SK-N-SH treated with all-trans-retinoic acid at 6 μM for 48 hours (cell line): ENCODE results near the gene TMPRSS15.

Experiments
- ATAC-seq: fragments of 200-7000 bp; cut with Tn5 transposase; 3 replicates; pipeline ENCODE4 v1.9.1; 2020; ENCODE audit warnings: mild to moderate bottlenecking, moderate library complexity
- ARNTL ChIP-seq: fragments of 450-650 bp; formaldehyde crosslinking; IDR thresholded peaks from 2 replicates; pipeline ENCODE4 v1.5.0; 2020; ENCODE audit warnings: low read depth, mild to moderate bottlenecking, moderate library complexity, borderline replicate concordance
- BACH2 ChIP-seq: fragments of 250-450 bp; sonication (Bioruptor Pico); IDR thresholded peaks from 2 replicates; pipeline ENCODE4 v1.9.0; 2021; ENCODE audit warnings: mild to moderate bottlenecking, borderline replicate concordance
- CSDC2 ChIP-seq: fragments of 250-450 bp; sonication (Bioruptor Pico); IDR thresholded peaks from 2 replicates; pipeline ENCODE4 v1.5.0; 2020; ENCODE audit warnings: mild to moderate bottlenecking, moderate library complexity
- ESRRG ChIP-seq: fragments of 250-450 bp; sonication (Bioruptor Pico); IDR thresholded peaks from 2 replicates; pipeline ENCODE4 v1.6.1; 2021; ENCODE audit warnings: mild to moderate bottlenecking
- GLIS3 ChIP-seq: fragments of 250-450 bp; sonication (Bioruptor Pico); IDR thresholded peaks from 2 replicates; pipeline ENCODE4 v1.5.0; 2020; ENCODE audit warnings: mild to moderate bottlenecking, moderate library complexity
- ISL1 ChIP-seq: fragments of 250-450 bp; sonication (Bioruptor Pico); IDR thresholded peaks from 2 replicates; pipeline ENCODE4 v2.1.2; 2022; ENCODE audit warnings: mild to moderate bottlenecking, moderate library complexity
- OSR1 ChIP-seq: fragments of 250-450 bp; sonication (Bioruptor Pico); IDR thresholded peaks from 2 replicates; pipeline ENCODE4 v1.8.0; 2022; ENCODE audit warnings: moderate library complexity, mild to moderate bottlenecking, inconsistent platforms
- POU6F1 ChIP-seq: fragments of 250-450 bp; sonication (Bioruptor Pico); IDR thresholded peaks from 2 replicates; pipeline ENCODE4 v1.8.0; 2021; ENCODE audit warnings: low read depth, mild to moderate bottlenecking, moderate library complexity, borderline replicate concordance
- PPARA ChIP-seq: fragments of 250-450 bp; sonication (Bioruptor Pico); IDR thresholded peaks from 2 replicates; pipeline ENCODE4 v1.5.0; 2020; ENCODE audit warnings: mild to moderate bottlenecking, borderline replicate concordance
- RARB ChIP-seq: fragments of 250-450 bp; sonication (Bioruptor Pico); IDR thresholded peaks from 2 replicates; pipeline ENCODE4 v1.8.0; 2021; ENCODE audit warnings: mild to moderate bottlenecking, moderate library complexity
- SNAI2 ChIP-seq: fragments of 250-450 bp; sonication (Bioruptor Pico); IDR thresholded peaks from 2 replicates; pipeline ENCODE4 v1.5.0; 2020; ENCODE audit warnings: mild to moderate bottlenecking, moderate library complexity
- TCF4 ChIP-seq: fragments of 250-450 bp; sonication (Bioruptor Pico); IDR thresholded peaks from 2 replicates; pipeline ENCODE4 v1.8.0; 2021; ENCODE audit warnings: mild to moderate bottlenecking, moderate library complexity, borderline replicate concordance
- TOX ChIP-seq: fragments of 250-450 bp; sonication (Bioruptor Pico); IDR thresholded peaks from 2 replicates; pipeline ENCODE4 v1.8.0; 2021; ENCODE audit warnings: mild to moderate bottlenecking, moderate library complexity, borderline replicate concordance
- ZC3H10 ChIP-seq: fragments of 250-450 bp; sonication (Bioruptor Pico); IDR thresholded peaks from 2 replicates; pipeline ENCODE4 v1.5.1; 2021; ENCODE audit warnings: mild to moderate bottlenecking, moderate library complexity
- ZFP3 ChIP-seq: fragments of 250-450 bp; sonication (Bioruptor Pico); IDR thresholded peaks from 2 replicates; pipeline ENCODE4 v1.5.0; 2020; ENCODE audit warnings: mild to moderate bottlenecking, moderate library complexity
- ZFP30 ChIP-seq: fragments of 450-650 bp; formaldehyde crosslinking; IDR thresholded peaks from 2 replicates; pipeline ENCODE4 v1.5.0; 2022; ENCODE audit warnings: mild to moderate bottlenecking, moderate library complexity
- ZNF565 ChIP-seq: fragments of 450-650 bp; formaldehyde crosslinking; conservative IDR thresholded peaks from 2 replicates; pipeline ENCODE4 v1.5.0; 2020; ENCODE audit warnings: low read depth, mild to moderate bottlenecking, moderate library complexity
- ZNF70 ChIP-seq: fragments of 450-650 bp; formaldehyde crosslinking; IDR thresholded peaks from 2 replicates; pipeline ENCODE4 v1.5.0; 2020; ENCODE audit warnings: mild to moderate bottlenecking, moderate library complexity
- ZNF8 ChIP-seq: fragments of 450-650 bp; formaldehyde crosslinking; IDR thresholded peaks from 2 replicates; pipeline ENCODE4 v1.5.0; 2020; ENCODE audit warnings: mild to moderate bottlenecking, moderate library complexity
- TF ChIP-seq, protein P1 (sequence below): fragments of 250-450 bp; sonication (Bioruptor Pico); IDR thresholded peaks from 2 replicates; pipeline ENCODE4 v1.5.1; 2020; ENCODE audit warnings: low read depth, mild to moderate bottlenecking, moderate library complexity
- TF ChIP-seq, protein P2 (sequence below): fragments of 250-450 bp; sonication (Bioruptor Pico); IDR thresholded peaks from 2 replicates; pipeline ENCODE4 v1.8.0; 2020; ENCODE audit warnings: mild to moderate bottlenecking, moderate library complexity, borderline replicate concordance
- TF ChIP-seq, protein P3 (sequence below): fragments of 250-450 bp; sonication (Bioruptor Pico); IDR thresholded peaks from 2 replicates; pipeline ENCODE4 v1.5.1; 2021; ENCODE audit warnings: mild to moderate bottlenecking, moderate library complexity

Gene TMPRSS15

DNA sequence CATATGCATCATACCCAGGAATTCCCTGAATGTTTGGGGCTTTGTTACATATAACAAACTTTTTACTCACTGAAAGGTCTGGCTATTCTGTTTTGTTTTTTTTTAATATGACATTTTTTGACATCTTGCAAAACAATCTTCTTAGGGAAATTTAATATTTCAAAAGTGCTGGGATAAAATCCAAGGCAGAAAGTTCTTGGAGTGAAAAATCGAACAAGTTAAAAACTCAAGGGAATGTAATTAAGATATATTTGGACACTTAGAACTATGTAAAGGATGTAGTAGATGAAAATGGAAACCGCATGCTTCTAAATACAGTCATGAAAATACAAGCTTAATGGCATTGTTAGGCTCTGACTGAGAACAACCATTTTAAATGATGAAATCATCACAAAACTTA is 150.4 kb downstream of the TMPRSS15 start:
- ATAC-seq: no peak
- TF ChIP-seq PPARA (CRISPR knock-in tag) (no peak), ARNTL (CRISPR knock-in tag) (no peak), TCF4 (CRISPR knock-in tag) (no peak), ZNF565 (CRISPR knock-in tag) (no peak), BACH2 (CRISPR knock-in tag) (no peak), ZFP30 (CRISPR knock-in tag) (no peak), ZFP3 (CRISPR knock-in tag) (no peak), ZNF8 (CRISPR knock-in tag) (no peak), GLIS3 (CRISPR knock-in tag) (no peak), ESRRG (CRISPR knock-in tag) (no peak), OSR1 (no peak), TOX (CRISPR knock-in tag) (no peak)
- TF ChIP-seq, protein P1, sequence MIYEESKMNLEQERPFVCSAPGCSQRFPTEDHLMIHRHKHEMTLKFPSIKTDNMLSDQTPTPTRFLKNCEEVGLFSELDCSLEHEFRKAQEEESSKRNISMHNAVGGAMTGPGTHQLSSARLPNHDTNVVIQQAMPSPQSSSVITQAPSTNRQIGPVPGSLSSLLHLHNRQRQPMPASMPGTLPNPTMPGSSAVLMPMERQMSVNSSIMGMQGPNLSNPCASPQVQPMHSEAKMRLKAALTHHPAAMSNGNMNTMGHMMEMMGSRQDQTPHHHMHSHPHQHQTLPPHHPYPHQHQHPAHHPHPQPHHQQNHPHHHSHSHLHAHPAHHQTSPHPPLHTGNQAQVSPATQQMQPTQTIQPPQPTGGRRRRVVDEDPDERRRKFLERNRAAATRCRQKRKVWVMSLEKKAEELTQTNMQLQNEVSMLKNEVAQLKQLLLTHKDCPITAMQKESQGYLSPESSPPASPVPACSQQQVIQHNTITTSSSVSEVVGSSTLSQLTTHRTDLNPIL (CRISPR knock-in tag): no peak

DNA sequence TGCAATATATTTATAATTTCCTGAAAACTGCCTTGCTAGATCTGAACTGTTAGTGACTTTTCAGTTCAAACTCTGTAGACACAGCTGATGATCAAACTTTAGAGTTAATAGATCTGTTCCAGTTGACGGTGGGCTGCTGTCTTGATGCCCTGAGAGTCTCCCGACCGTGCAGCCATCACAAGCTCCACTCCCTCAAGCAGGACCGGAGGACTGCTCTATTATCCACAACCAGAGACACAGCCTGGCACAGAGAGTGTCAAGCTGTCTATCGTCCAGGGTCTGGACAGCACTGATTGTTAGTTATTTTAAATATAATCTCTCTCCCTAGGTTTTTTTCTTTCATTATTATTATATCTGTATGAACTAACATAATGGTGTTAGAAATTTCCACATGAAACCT is 150.9 kb downstream of the TMPRSS15 start:
- no peak for TF ChIP-seq SNAI2 (CRISPR knock-in tag)
- ATAC-seq: no peak

GRCh38 chr21:18252256-18252655 is 151.3 kb downstream of the TMPRSS15 start:
- no peak for ATAC-seq
- TF ChIP-seq ZC3H10 (CRISPR knock-in tag): no peak
- TF ChIP-seq ZNF70 (CRISPR knock-in tag): no peak
- TF ChIP-seq TOX (CRISPR knock-in tag): no peak
- TF ChIP-seq, protein P2, sequence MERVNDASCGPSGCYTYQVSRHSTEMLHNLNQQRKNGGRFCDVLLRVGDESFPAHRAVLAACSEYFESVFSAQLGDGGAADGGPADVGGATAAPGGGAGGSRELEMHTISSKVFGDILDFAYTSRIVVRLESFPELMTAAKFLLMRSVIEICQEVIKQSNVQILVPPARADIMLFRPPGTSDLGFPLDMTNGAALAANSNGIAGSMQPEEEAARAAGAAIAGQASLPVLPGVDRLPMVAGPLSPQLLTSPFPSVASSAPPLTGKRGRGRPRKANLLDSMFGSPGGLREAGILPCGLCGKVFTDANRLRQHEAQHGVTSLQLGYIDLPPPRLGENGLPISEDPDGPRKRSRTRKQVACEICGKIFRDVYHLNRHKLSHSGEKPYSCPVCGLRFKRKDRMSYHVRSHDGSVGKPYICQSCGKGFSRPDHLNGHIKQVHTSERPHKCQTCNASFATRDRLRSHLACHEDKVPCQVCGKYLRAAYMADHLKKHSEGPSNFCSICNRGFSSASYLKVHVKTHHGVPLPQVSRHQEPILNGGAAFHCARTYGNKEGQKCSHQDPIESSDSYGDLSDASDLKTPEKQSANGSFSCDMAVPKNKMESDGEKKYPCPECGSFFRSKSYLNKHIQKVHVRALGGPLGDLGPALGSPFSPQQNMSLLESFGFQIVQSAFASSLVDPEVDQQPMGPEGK (CRISPR knock-in tag): no peak
- TF ChIP-seq SNAI2 (CRISPR knock-in tag): no peak
- TF ChIP-seq GLIS3 (CRISPR knock-in tag): no peak
- TF ChIP-seq ISL1 (CRISPR knock-in tag): no peak
- TF ChIP-seq, protein P3, sequence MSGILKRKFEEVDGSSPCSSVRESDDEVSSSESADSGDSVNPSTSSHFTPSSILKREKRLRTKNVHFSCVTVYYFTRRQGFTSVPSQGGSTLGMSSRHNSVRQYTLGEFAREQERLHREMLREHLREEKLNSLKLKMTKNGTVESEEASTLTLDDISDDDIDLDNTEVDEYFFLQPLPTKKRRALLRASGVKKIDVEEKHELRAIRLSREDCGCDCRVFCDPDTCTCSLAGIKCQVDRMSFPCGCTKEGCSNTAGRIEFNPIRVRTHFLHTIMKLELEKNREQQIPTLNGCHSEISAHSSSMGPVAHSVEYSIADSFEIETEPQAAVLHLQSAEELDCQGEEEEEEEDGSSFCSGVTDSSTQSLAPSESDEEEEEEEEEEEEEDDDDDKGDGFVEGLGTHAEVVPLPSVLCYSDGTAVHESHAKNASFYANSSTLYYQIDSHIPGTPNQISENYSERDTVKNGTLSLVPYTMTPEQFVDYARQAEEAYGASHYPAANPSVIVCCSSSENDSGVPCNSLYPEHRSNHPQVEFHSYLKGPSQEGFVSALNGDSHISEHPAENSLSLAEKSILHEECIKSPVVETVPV: no peak
- TF ChIP-seq RARB (CRISPR knock-in tag): no peak
- no peak for TF ChIP-seq PPARA (CRISPR knock-in tag)
- no peak for TF ChIP-seq ZNF8 (CRISPR knock-in tag)
- TF ChIP-seq TCF4 (CRISPR knock-in tag): no peak
- no peak for TF ChIP-seq ZFP30 (CRISPR knock-in tag)
- no peak for TF ChIP-seq ZFP3 (CRISPR knock-in tag)
- TF ChIP-seq CSDC2 (CRISPR knock-in tag): no peak

DNA sequence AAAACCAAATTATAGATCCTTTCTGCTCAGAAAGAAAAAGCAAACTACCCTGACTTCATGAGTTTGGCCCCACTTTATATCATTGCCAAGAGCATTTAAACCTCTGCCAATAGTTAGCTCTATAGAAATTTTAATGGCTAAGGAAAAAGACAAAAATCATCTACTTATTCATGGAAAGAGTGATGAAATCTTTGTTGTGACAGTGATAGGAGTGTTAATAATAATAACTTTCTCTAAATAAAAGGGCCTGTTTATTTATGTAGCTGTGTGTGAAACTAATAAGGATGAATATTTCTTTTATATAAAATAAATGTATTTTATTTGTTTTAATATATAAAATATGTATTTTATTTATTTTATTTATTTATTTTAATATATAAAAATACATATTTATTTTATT is 152.5 kb downstream of the TMPRSS15 start:
- TF ChIP-seq, protein P3: no peak
- TF ChIP-seq GLIS3 (CRISPR knock-in tag): no peak
- TF ChIP-seq ZC3H10 (CRISPR knock-in tag): no peak
- TF ChIP-seq POU6F1 (CRISPR knock-in tag): no peak
- no peak for TF ChIP-seq ZNF565 (CRISPR knock-in tag)
- TF ChIP-seq PPARA (CRISPR knock-in tag): no peak
- ATAC-seq: no peak
